Stimulated activated CD8-positive, alpha-beta memory T cell treated with anti-CD3 and anti-CD28 coated beads, Interleukin-12 subunit alpha, Interleukin-12 subunit beta, amount 100 ng/mL, for 24 hours (primary cell): Measurements from ENCODE around the gene CACNA1G.

ENCODE experiments used
- DNase-seq: peaks from one replicate; pipeline ENCODE4 v3.0.0-alpha.2; 2020; ENCODE audit errors: extremely low read depth

CACNA1G gene

GRCh38 chr17:50651661-50652060 lies 91.1 kb downstream of the CACNA1G start:
- no peak for DNase-seq

DNA sequence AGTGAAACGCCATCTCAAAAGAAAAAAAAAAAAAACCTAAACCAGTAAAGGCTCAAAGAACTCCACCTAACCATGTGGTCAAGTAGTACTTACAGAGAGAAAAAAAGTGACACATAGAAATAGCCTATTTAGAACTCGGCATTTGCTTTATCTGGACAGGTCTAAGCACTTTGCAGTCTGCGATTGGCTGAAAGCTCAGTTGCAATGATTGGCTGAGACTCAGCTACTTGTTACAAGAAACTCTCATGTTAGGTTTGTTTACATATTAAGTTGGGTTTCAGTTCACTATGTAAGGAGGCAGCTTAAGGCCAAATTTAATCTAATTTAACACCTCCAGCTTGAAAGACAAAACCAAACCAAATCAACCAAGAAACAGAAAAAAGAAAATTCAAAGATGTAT lies 93.2 kb downstream of the CACNA1G start:
- DNase-seq = no peak

- no peak for DNase-seq
Measured at GRCh38 chr17:50656509-50656908, 96.0 kb downstream of the CACNA1G start.

GRCh38 chr17:50657054-50657453 lies 96.5 kb downstream of the CACNA1G start:
- no peak for DNase-seq

DNA sequence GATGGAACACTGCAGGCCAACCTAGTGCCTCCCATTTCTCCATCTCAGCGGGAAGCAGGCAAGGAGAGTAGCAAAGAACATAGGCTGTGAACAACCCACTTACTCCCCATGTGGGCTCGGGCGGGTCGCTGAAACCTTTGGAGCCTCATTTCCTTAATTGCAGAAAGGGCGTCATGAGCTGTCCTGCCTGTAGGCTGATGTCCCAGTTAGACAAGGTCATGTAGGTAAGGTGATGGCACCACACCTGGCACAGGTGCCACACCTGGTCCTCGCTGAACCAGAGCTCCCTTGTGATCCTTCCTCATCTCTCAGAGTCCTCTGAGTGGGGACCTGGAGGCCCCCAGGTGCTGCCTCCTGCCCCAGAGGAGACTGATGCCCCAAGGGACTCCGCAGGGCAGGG lies 97.1 kb downstream of the CACNA1G start:
- DNase-seq = no peak

DNA sequence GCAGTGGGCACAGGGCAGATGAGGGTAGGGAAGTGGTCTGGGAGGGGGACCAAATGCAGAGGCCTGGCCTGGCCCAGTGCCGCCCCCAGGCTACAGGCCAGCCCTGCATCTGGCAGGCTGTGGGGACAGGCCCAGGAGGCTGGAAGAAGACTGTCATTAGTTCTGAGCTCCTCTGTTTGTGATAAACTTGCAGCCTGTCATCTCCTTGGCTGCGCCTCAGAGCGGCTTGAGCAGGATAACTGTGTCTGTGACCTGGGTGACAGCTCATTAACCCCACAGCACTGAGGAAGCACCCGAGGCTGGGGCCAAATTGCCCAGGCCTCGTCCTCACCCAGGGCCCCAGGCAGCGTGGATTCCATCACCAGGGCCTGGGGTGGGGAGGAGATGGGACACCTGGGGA lies 98.1 kb downstream of the CACNA1G start:
- DNase-seq = no peak

DNA sequence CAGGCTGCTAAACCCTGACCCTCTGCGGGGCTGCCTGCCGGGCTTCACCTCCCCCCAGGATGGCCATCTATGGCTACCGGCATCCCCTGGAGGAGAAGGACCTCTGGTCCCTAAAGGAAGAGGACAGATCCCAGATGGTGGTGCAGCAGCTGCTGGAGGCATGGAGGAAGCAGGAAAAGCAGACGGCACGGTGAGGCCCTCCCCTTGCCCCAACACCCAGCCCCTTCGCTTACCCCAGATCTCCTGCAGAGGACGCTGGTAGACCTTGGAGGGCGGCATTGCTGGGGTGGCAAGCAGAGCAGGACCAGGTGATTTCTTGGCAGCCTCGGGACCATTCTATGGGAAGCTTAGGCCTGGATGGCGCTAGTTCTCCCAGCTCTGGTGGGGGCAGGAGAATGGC lies 98.7 kb downstream of the CACNA1G start:
- DNase-seq = no peak

GRCh38 chr17:50660042-50660886 lies 99.7 kb downstream of the CACNA1G start:
- no peak for DNase-seq

DNA sequence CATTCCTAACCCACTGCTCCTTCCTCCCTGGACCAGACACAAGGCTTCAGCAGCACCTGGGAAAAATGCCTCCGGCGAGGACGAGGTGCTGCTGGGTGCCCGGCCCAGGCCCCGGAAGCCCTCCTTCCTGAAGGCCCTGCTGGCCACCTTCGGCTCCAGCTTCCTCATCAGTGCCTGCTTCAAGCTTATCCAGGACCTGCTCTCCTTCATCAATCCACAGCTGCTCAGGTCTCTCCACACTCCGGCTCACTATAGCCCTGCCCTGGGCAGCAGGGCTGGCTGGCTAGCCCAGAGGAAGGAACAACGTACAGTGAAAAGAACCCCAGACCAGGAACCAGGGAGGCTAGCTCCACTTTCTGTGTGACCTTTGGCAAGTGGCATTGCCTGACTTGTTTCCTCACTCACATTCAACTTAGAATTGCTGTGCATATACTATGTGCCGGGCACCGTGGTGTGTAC lies 100.4 kb downstream of the CACNA1G start:
- no peak for DNase-seq

DNA sequence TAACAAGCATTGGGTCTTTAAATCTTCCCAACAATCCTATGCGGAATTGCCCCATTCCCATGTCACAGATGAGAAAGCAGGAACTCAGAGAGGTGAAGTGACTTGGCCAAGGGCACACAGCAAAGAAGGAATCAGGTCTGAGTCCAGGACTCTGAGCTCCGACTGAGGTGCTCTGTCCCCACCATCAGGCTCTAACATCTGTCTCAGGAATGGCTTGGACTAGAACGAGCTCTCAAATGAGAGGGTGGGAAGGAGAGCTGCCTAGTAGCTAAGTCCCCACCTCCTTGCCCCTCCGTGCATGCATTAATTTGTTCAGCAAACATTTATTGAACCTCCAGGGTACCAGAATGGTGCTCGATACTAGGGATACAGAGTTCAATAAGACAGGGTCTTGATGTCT lies 100.8 kb downstream of the CACNA1G start:
- no peak for DNase-seq

- DNase-seq = no peak
Measured at GRCh38 chr17:50661795-50662391, 101.4 kb downstream of the CACNA1G start.

GRCh38 chr17:50662632-50663225 lies 102.2 kb downstream of the CACNA1G start:
- DNase-seq = no peak

GRCh38 chr17:50663812-50664374 lies 103.4 kb downstream of the CACNA1G start:
- DNase-seq = no peak

DNA sequence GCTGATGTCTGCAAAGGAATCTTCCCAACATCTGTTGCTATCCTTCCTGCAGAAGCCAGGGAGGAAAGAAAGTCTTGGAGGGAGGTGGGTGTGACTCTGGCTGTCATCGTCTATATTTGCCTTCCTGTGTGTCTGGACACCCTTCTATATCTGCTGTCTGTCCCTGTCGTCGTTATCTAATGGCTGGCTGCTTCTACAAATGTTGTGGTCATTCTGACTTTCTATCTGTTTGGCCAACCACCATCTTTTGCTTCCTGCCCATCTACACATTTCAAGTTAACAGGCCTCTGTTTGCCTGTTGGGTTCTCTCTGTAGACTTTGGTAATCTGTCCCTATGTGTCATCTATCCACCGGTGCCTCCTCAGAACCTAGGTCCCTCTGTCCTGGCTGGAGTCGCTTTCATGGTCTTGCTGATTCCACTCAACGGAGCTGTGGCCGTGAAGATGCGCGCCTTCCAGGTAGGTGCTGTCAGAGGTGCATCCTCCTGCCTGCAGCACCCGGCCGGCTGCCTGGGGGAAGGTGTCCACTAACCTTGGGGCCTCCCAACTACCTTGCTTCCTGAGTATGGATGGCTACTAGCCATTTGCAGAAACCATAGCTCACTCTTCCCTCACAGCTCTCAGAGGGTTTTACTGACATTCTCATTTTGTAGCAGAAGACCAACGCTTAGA lies 104.4 kb downstream of the CACNA1G start:
- no peak for DNase-seq

GRCh38 chr17:50665838-50666237 lies 105.3 kb downstream of the CACNA1G start:
- no peak for DNase-seq

- DNase-seq = no peak
Measured at GRCh38 chr17:50666316-50666715, 105.8 kb downstream of the CACNA1G start.

DNA sequence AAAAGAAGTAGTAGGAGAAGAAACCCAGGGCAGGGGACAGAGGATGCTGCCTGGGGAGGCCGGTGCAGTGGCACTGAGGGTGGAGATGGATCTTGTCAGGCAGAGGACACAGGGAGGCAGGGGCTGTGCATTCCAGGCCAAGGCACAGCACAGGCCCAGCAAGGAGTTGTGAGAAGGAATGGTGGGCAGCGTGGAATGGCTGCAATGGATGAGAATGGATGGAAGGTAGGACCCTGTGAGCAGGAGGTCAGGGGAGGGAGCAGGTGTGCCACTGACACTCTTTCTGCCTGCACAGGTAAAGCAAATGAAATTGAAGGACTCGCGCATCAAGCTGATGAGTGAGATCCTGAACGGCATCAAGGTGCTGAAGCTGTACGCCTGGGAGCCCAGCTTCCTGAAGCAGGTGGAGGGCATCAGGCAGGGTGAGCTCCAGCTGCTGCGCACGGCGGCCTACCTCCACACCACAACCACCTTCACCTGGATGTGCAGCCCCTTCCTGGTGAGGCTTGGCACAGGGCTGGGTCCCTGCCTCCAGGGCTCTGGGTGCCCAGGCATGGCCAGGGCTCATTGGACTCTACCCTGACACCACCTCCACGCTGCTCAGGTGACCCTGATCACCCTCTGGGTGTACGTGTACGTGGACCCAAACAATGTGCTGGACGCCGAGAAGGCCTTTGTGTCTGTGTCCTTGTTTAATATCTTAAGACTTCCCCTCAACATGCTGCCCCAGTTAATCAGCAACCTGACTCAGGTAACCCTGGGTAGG lies 106.9 kb downstream of the CACNA1G start:
- DNase-seq = no peak

GRCh38 chr17:50668025-50668837 lies 107.7 kb downstream of the CACNA1G start:
- DNase-seq = no peak

DNA sequence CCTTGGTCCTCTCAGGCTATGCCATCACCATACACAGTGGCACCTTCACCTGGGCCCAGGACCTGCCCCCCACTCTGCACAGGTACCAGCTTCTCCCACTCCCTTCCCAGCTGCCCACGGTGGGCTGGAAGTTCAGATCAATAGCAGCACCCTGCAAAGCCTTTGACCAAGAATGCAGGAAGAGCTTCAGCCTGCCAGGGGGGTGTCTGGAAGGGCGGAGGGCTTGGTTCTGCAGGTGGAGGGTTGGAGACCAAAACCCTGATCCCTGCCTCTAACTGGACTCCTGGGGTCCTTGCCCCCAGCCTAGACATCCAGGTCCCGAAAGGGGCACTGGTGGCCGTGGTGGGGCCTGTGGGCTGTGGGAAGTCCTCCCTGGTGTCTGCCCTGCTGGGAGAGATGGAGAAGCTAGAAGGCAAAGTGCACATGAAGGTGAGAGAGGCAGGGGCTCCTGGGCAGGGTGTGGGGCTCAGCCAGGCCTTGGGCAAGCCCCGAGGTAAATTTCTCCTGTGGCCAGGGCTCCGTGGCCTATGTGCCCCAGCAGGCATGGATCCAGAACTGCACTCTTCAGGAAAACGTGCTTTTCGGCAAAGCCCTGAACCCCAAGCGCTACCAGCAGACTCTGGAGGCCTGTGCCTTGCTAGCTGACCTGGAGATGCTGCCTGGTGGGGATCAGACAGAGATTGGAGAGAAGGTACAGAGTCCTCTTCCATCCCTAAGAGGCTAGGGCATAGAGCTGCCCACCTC lies 108.5 kb downstream of the CACNA1G start:
- no peak for DNase-seq

GRCh38 chr17:50672071-50672470 lies 111.6 kb downstream of the CACNA1G start:
- no peak for DNase-seq
